Stomach (tissue), 9 donors: ENCODE measurements around the gene GRM4. TPM values are rescaled to one million over a fixed set of nuclear protein-coding genes. Genes with fewer than 3 reads are reported as not detected.
A peak's percentile ranks its signal among the peaks of the same experiment; 100 is the strongest.

Experiments
- DNase-seq, 2 donors: peaks; one replicate each; pipeline versions ENCODE4 v3.0.0 to v3.0.0-alpha.2; 2013 to 2019
- H3K27ac ChIP-seq, 5 donors: fragments of 200-600 bp in 4 of 5; sonication (generic) in 4 of 5; one replicate each; pipeline ENCODE4 v1.5.1; 2013 to 2019; ENCODE audit warnings: mild to moderate bottlenecking in 1 of 5, moderate library complexity in 1 of 5
- H3K27me3 ChIP-seq, 3 donors: fragments of 200-600 bp; sonication (generic); one replicate each; pipeline ENCODE4 v1.5.1; 2017 to 2019; ENCODE audit warnings: mixed run types in 1 of 3
- H3K36me3 ChIP-seq, 4 donors: fragments of 200-600 bp; sonication (generic); 1 replicate in 3 of 4; 2 replicates in 1 of 4; pipeline ENCODE4 v1.5.1; 2016 to 2019
- H3K4me1 ChIP-seq, 4 donors: fragments of 200-600 bp; sonication (generic); one replicate each; pipeline ENCODE4 v1.5.1; 2016 to 2019
- H3K4me3 ChIP-seq, 4 donors: fragments of 200-600 bp; sonication (generic) in 3 of 4; one replicate each; pipeline ENCODE4 v1.5.1; 2016 to 2019; ENCODE audit warnings: mild to moderate bottlenecking in 1 of 4
- H3K9me3 ChIP-seq, 4 donors: fragments of 200-600 bp; sonication (generic); one replicate each; pipeline ENCODE4 v1.5.1; 2016 to 2019
- CTCF ChIP-seq, 7 experiments: fragments of 450-650 bp in 4 of 7; fragments of 200-600 bp in 3 of 7; sonication (generic) in 3 of 7; IDR thresholded peaks; one replicate each; pipeline ENCODE4 v1.5.1; 2016 to 2019; ENCODE audit warnings: antibody characterized with exemption in 7 of 7, control low read depth in 2 of 7, mild to moderate bottlenecking in 1 of 7
- EP300 ChIP-seq: sonication (generic); formaldehyde crosslinking; IDR thresholded peaks from one replicate; pipeline ENCODE4 v1.6.1; 2017; ENCODE audit warnings: antibody characterized with exemption
- POLR2A ChIP-seq, 4 donors: fragments of 450-650 bp; IDR thresholded peaks; one replicate each; pipeline ENCODE4 v1.6.1; 2016; ENCODE audit warnings: antibody characterized with exemption in 4 of 4, control low read depth in 2 of 4, mild to moderate bottlenecking in 1 of 4, moderate library complexity in 1 of 4
- POLR2AphosphoS5 ChIP-seq, 3 donors: sonication (generic); formaldehyde crosslinking; IDR thresholded peaks; one replicate each; pipeline ENCODE4 v1.6.1; 2016; ENCODE audit warnings: antibody characterized with exemption in 3 of 3
- WGBS, 5 donors: extraction: QIAGEN DNeasy Blood & Tissue Kit in 3 of 5; methylation state at CpG; one replicate each; pipeline versions ENCODE4 v1.1.5 to v1.1.7; 2013 to 2018; 5-methylcytosine and 5-hydroxymethylcytosine counted together
- intact Hi-C: fragments of 100-400 bp; cut with DNase I; formaldehyde crosslinking; loops from one replicate; pipeline ENCODE4 v1.15.1; 2023; ENCODE audit warnings: low total_unique reads
- polyA plus RNA-seq, 3 donors: library from polyadenylated mRNA; stranded (reverse); fragments of 200-250 nt; gene quantifications; one replicate each; pipeline ENCODE4 v1.2.3, GENCODE V29; 2013
- total RNA-seq, 5 donors: library from RNA; depleted of rRNA; stranded (reverse); fragments of >200 nt; gene quantifications; one replicate each; pipeline versions ENCODE4 v1.1.0 to v1.2.3, GENCODE V29; 2014 to 2016
- donor health status: healthy with polysubstance abuse.
- donor health status: Bipolar disorder and iron deficiency.
- donor health status: healthy.

The GRM4 gene
- total and polyA plus RNA-seq, 8 donors = 0.55 TPM; not detected in 7

GRCh38 chr6:34004706-34005105, 141.2 kb downstream of the GRM4 start:
- Histone ChIP-seq H3K27me3 (peaks cover 0 to 28% (median 0%) of the 10 kb centered on the region in 3 donors), H3K4me1 (peaks cover 0 to 17% (median 15%) of the 10 kb centered on the region in 4 donors), H3K27ac (peak overlapping the region in 4 of 5 donors; percentile 17 to 71 (median 40)), H3K4me3 (no peak overlapping the region), H3K9me3 (no peaks in the 10 kb centered on the region), H3K36me3 (no peaks in the 10 kb centered on the region)
- intact Hi-C loops = no loop called here
- 36 to 58% (median 52%) methylated on average over 1 of the region's 1 CpG for WGBS, 5 donors
- TF ChIP-seq POLR2AphosphoS5 (IDR thresholded peaks at IDR 0.05) (peak in 2 of 3 donors; percentile 36 to 65), POLR2A (IDR thresholded peaks at IDR 0.05) (no peak)
- peak; percentile 55 to 64 for DNase-seq

DNA sequence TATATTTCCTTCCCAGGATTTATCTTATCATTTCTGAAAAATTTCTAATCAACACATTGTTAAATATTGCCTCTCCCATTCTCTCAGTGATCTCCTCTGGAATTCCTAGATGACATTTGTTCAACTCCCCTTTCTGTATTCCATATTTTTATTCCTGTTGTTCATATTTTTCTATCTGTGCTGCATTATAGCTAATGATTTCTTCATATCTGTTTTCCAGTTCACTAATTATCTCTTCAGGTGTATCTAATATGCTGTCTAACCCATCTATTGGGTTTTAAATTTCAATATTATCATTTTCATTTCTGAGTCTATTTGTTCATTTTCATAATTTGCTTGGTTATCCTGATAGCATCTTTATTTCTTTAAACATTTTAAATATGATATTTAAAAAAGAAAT, 141.9 kb downstream of the GRM4 start:
- intact Hi-C loops = no loop called here
- Histone ChIP-seq H3K9me3 (no peaks in the 10 kb centered on the region), H3K27me3 (peaks cover 0 to 21% (median 0%) of the 10 kb centered on the region in 3 donors), H3K4me1 (peaks cover 0 to 17% (median 15%) of the 10 kb centered on the region in 4 donors), H3K4me3 (no peak overlapping the region), H3K36me3 (no peaks in the 10 kb centered on the region), H3K27ac (peak overlapping the region in 3 of 5 donors; percentile 2 to 71 (median 35))
- DNase-seq = no peak
- TF ChIP-seq CTCF (IDR thresholded peaks at IDR 0.05) (no peak), POLR2AphosphoS5 (IDR thresholded peaks at IDR 0.05) (no peak), POLR2A (IDR thresholded peaks at IDR 0.05) (no peak), EP300 (no peak)

DNA sequence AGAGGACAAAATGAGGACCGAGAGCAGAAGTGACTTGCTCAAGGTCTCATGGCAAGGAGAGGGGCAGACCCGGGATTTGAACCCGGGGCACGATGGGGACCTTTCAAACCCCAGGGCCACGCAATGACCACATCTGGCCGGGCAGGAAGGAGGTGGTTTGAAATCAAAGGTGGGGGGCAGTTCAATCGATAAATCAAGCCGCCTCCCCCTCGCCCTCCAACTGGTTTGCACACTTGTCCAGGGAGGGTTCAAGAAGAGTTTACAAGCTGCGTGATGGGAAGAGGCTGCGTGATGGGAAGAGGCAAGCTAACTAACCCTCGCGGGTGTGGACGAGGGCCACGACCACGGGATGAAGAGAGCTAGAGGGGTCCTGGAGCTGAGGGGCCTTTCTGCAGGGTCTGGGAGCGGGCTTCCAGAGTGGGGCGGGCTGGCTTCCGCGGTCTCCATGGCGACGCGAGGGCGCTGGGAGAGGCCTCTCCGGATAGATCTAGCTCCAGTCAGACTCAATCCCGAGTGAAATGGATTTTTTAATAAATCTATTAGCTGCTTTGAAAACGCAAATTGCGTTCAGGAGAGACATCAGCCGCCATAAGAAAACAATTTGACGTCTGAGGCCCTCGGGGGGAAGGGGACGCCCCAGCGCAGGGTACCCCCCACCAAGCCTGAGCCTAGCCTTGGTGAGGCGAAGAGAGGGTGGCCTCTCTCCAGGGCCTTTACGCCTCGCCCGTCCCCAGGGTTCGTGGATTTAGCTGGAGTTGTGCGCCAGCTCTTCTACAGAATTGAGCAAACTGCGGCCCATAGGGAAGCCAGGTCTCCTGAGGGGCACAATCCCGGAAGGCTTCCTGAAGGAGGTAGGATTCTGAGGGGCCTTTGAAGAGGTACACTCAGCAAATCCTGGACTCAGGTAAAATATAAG, 143.9 kb downstream of the GRM4 start:
- intact Hi-C loops = no loop called here
- 74 to 79% (median 79%) methylated on average over 39 to 41 of the region's 41 CpGs for WGBS, 5 donors
- H3K27me3 ChIP-seq = peaks cover 0 to 9% (median 0%) of the 10 kb centered on the region in 3 donors

GRCh38 chr6:34000281-34000680, 145.6 kb downstream of the GRM4 start:
- peaks cover 0 to 9% (median 0%) of the 10 kb centered on the region in 3 donors for H3K27me3 ChIP-seq
- DNase-seq = no peak
- H3K27ac ChIP-seq = no peak overlapping the region
- H3K9me3 ChIP-seq = peaks cover 0 to 8% (median 0%) of the 10 kb centered on the region in 4 donors
- H3K36me3 ChIP-seq = no peaks in the 10 kb centered on the region
- WGBS, 5 donors = 80 to 97% (median 93%) methylated on average over 5 of the region's 5 CpGs
- H3K4me3 ChIP-seq = no peak overlapping the region
- H3K4me1 ChIP-seq = peaks cover 0 to 17% (median 14%) of the 10 kb centered on the region in 4 donors
- TF ChIP-seq EP300 (no peak), POLR2A (IDR thresholded peaks at IDR 0.05) (no peak), CTCF (IDR thresholded peaks at IDR 0.05) (no peak), POLR2AphosphoS5 (IDR thresholded peaks at IDR 0.05) (no peak)
- intact Hi-C loops = no loop called here

More for the DNA sequence above, 143.9 kb downstream of the GRM4 start:
- Histone ChIP-seq H3K27ac (no peak overlapping the region), H3K4me1 (peaks cover 0 to 17% (median 15%) of the 10 kb centered on the region in 4 donors), H3K9me3 (peaks cover 0 to 6% (median 0%) of the 10 kb centered on the region in 4 donors), H3K36me3 (no peaks in the 10 kb centered on the region), H3K4me3 (no peak overlapping the region)
- TF ChIP-seq POLR2AphosphoS5 (IDR thresholded peaks at IDR 0.05) = no peak
- no peak for TF ChIP-seq POLR2A (IDR thresholded peaks at IDR 0.05)
- no peak for TF ChIP-seq EP300
- TF ChIP-seq CTCF (IDR thresholded peaks at IDR 0.05) = no peak
- no peak for DNase-seq
